ENCODE results near the gene CCDC89.

Gene CCDC89

DNA sequence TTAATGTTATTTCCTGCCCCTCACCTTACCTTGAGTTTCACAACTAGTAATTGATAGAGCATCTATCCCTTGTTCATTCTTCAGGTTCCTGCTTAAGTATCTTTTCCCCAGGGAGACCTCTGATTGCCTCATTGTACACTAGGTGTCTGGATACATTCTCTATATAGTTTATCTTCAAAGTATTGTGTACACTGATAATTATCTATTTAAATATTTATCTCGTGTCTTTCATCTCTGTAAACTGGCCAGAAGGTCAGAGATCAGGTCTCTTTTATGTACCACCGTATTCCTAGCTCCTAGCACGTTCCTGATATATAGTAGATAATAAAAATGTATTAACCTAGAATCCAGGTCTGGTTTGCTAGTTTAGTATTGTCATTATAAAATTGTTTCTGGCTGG, 51.2 kb downstream of the CCDC89 start:
- peaks cover 39% of the 10 kb centered on the region for H3K36me3 ChIP-seq
- no peaks in the 10 kb centered on the region for H3K27me3 ChIP-seq (ENCODE audit: insufficient read depth, low read depth, severe bottlenecking)
- no peaks in the 10 kb centered on the region for H3K9me3 ChIP-seq (ENCODE audit: severe bottlenecking)
- DNase-seq, result no peak
- H3K4me3 ChIP-seq (ENCODE audit: low read depth, low read length), result no peak overlapping the region
- H3K27ac ChIP-seq, result no peak overlapping the region
- no peak for TF ChIP-seq CTCF (IDR thresholded peaks at IDR 0.05; ENCODE audit: low read depth, low read length)
